Keratinocyte (primary cell): Measurements from ENCODE around the gene ERBB3.

Source experiments
- CTCF ChIP-seq, 3 experiments: IDR thresholded peaks in 1 of 3; conservative IDR thresholded peaks in 1 of 3; optimal IDR thresholded peaks in 1 of 3; 2 replicates in 2 of 3; 3 replicates in 1 of 3; pipeline versions ENCODE3 to v1.5.1; 2011; ENCODE audit warnings: low read length in 3 of 3, mild to moderate bottlenecking in 3 of 3, moderate library complexity in 2 of 3, control low read depth in 1 of 3, inconsistent platforms in 1 of 3; ENCODE audit not compliant: insufficient read depth in 2 of 3; ENCODE audit errors: extremely low read depth in 1 of 3
- EZH2 ChIP-seq: IDR thresholded peaks from one replicate; pipeline ENCODE4 v1.6.1; 2012; ENCODE audit warnings: inconsistent platforms, mild to moderate bottlenecking, low read length, moderate library complexity

DNA sequence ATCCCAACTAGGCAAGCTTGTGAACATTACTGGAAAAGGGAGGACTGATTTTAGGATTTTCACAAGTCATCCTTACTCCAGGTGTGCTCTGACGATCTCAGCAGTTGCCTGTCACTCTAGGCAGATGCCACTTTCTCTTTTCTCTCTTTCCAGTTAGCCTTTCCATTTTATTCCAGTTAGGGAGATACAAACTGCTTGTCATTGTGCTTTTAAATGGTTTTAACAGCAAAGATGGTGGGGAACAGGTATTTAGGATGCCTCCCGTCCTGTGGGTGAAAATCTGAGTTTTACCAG, 25.6 kb downstream of the ERBB3 start:
- TF ChIP-seq CTCF (optimal IDR thresholded peaks at IDR 0.05 in 1 of 3, IDR thresholded peaks at IDR 0.05 in 1 of 3, conservative IDR thresholded peaks at IDR 0.05 in 1 of 3; ENCODE audit: extremely low read depth in 1 of 3, insufficient read depth in 2 of 3, low read length in 3 of 3) (no peak), EZH2 (no peak)
